ENCODE data around the gene STYX. TPM values are rescaled to one million over a fixed set of nuclear protein-coding genes. Genes with fewer than 3 reads are reported as not detected.

STYX gene
- total RNA-seq, 1 donor from 2014 or later, result 24.3 TPM

- intact Hi-C loops (cut with micrococcal nuclease), result no loop called here
Measured at GRCh38 chr14:52783206-52783605, 53.2 kb downstream of the STYX start.

- intact Hi-C loops (cut with micrococcal nuclease), result no loop called here
Measured at GRCh38 chr14:52786887-52787286, 56.9 kb downstream of the STYX start.

- intact Hi-C loops (cut with micrococcal nuclease), result no loop called here
Measured at GRCh38 chr14:52789118-52789517, 59.2 kb downstream of the STYX start.

DNA sequence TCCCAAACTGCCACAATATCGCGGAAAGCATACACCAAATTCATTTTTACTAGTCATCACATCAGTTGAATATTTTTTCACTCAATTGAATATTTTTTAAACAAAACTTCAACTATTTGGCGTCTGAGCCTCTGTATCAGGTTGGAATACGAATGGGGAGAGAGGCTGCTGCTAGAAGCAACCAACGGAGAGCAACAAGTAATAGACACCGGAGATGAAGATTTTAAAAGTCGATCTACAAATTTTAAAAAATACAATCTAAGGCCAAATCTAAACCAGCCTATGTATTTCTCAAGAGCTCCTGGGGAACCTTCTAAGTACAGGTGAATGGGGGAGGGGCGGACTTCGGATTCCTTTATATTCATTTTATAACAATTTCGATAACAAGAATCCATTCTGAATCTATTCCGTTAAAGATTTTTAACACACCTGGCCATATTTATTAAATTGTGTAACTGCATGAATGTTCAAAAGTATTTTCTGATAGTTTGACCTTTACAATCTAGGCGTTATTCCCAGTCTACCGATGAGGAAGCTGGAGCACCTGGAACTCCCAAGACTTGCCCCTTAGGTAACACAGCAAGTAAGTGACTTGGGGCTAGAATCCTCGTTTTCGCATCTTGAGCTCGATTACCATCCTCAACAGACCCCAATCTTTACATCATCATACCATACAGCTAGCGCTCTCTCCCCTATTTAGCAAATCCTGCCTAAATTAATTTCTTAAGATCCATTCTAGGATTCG is 60.2 kb downstream of the STYX start:
- intact Hi-C loops (cut with micrococcal nuclease), result loop anchor here (2.0 to 10.0 kb wide), 4 partner anchors 319 to 1545 kb away; partner anchors contain the start of genes RTRAF and TMX1

GRCh38 chr14:52790756-52791222 is 60.8 kb downstream of the STYX start:
- intact Hi-C loops (cut with micrococcal nuclease), result loop anchor here (1.0 to 10.0 kb wide), 12 partner anchors 48 to 1606 kb away; partner anchors contain the start of genes DDHD1, FRMD6, GPR137C and PSMC6

- intact Hi-C loops (cut with micrococcal nuclease), result loop anchor here (1.0 to 10.0 kb wide), 13 partner anchors 49 to 1605 kb away; partner anchors contain the start of genes DDHD1, FRMD6, GPR137C and PSMC6
Measured at GRCh38 chr14:52791223-52792096, 61.5 kb downstream of the STYX start, which contains the start of gene GNPNAT1. Gene GNPNAT1 (minus strand): TSS chr14:52791607. CDS start chr14:52784650, 6,957 bp downstream.

DNA sequence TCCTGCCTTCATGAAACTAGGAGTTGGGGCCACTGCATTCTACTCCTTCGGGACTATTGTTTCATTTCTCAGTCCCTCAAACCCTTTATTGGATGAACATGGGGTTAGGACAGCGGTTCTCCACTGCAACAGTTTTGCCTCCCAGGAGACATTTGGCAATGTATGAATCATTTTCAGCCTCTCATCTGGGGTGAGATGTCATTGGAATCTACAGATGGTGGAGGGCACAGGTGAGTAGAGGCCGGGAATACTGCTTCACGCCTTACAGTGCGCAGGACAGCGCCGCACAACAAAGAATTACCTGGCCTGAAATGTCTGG is 62.1 kb downstream of the STYX start:
- intact Hi-C loops (cut with micrococcal nuclease), result loop anchor here (2.0 to 10.0 kb wide), 3 partner anchors 127 to 1547 kb away; partner anchors contain the start of gene TMX1

DNA sequence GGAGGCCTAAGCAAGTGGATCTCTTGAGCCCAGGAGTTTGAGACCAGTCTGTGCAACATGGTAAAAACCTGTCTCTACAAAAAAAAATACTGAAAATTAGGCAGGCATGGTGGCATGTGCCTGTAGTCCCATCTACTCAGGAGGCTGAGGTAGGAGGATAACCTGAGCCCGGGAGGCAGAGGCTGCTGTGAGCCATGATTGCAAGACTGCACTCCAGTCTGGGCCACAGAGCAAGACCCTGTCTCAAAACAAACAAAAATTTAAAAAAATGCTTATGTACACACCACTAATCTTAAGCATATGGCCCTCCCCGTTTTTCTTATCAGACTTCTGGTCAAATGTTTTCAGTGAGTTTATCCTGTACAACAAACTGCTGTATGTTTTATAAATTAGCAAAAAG is 63.1 kb downstream of the STYX start:
- intact Hi-C loops (cut with micrococcal nuclease), result loop anchor here (2.0 to 10.0 kb wide), 3 partner anchors 126 to 1548 kb away; partner anchors contain the start of gene TMX1

DNA sequence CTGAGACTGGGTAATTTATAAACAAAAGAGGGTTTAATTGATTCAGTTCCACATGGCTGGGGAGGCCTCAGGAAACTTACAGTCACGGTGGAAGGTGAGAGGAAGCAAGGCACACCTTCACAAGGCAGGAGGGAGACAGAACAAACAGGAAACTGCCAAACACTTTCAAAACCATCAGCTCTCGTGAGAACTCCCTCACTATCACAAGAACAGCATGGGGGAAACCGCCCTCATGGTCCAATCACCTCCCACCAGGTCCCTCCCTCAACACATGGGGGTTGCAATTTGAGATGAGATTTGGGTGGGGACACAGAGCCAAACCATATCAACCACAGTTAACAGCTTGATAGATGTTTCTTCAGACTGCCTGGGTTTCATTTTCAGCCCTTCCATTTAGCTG is 67.7 kb downstream of the STYX start:
- intact Hi-C loops (cut with micrococcal nuclease), result loop anchor here (10.0 kb wide), 1 partner anchor 1553 kb away; the partner anchor contains the start of gene TMX1

DNA sequence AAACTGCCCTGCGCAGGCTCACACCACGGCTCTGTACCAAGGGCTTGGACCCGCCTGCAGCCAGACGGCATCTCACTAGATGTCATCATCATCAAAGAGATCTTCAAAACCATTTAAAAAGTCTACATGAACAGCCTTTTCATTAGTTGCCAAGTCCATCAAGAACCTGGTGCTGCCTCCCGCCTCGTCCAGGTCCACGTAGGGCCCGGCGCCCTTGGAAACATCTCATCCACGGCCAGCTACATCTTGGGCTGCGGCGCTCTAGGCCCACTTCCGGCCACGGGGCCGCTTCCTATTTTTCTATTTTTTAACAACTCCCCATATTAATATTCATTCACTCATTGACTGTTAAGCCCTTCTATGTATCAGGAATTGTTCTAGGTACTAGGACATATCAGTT is 68.9 kb downstream of the STYX start:
- intact Hi-C loops (cut with micrococcal nuclease), result loop anchor here (10.0 kb wide), 1 partner anchor 1554 kb away; the partner anchor contains the start of gene TMX1

- intact Hi-C loops (cut with micrococcal nuclease), result no loop called here
Measured at GRCh38 chr14:52801014-52801712, 71.2 kb downstream of the STYX start.

DNA sequence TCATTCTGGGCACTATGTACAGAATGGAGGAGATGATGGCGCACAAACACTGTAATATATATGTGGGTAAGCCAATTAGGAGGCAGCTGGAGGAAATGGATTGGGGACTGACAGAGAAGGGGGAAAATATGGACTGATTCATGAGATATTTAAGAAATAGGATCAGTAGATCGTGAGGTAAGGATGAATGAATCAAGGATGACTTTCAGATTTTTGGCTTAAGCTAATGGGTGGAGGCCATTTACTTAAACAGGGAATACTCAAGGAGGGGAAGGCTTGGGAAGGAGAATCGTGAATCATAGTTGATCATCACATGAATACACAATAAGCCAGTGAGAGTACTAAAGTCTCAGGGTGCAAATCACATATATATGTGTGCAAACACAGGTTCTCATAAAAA is 72.6 kb downstream of the STYX start:
- intact Hi-C loops (cut with micrococcal nuclease), result no loop called here

DNA sequence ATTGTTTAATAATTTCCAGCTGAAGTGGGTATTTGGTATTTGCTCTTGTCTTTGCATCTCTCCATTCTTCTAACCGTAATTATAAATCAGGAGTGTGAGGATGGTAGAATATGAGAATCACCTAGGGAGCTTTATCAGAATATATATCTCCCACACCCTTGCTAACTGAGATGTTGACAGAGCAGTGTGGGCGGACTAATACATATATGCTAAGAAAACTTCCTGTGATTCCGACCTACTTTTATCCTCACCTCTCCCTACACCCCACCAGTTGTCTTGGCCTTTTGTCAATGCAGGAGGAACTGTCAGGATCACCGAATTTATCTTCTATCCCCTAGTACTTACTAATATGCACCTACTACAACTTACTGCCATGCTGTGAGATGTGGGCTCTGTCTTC is 76.1 kb downstream of the STYX start:
- intact Hi-C loops (cut with micrococcal nuclease), result no loop called here

GRCh38 chr14:52808101-52808500 is 78.1 kb downstream of the STYX start:
- intact Hi-C loops (cut with micrococcal nuclease), result no loop called here

- intact Hi-C loops (cut with micrococcal nuclease), result loop anchor here (2.0 to 10.0 kb wide), 3 partner anchors 97 to 1355 kb away; no protein-coding TSS in a partner anchor
Measured at GRCh38 chr14:52821805-52822250, 91.9 kb downstream of the STYX start.

DNA sequence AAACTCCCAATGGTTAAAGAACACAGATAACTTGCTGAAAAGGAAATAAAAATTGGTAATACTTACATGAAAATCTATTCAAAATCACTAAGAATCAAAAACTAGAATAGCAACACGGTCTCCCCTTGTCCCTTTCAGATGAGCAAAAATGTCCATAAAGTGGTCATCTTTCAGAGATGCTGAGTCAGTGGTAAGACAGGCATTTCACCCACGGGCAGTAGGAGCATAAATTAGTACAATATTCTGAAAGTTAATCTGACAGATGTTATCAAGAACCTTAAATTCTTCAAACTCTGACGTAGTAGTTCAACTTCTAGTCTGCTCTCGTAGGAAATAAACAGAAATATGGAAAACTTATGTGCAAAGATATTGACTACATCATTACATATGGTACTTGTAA is 94.5 kb downstream of the STYX start:
- intact Hi-C loops (cut with micrococcal nuclease), result loop anchor here (5.0 to 10.0 kb wide), 2 partner anchors 360 to 1353 kb away; no protein-coding TSS in a partner anchor

Other genes with a start within 250 kb of the STYX start
- gene TXNDC16, start 177.7 kb upstream of the STYX start, total RNA-seq, result 9.5 and 10.2 TPM in 2 replicates
- gene GPR137C, start 177.3 kb upstream of the STYX start, total RNA-seq, result 0.32 and 0.47 TPM in 2 replicates
- 157 and 162 TPM in 2 replicates for gene ERO1A, start 34.6 kb upstream of the STYX start, total RNA-seq
- 96.6 and 99.0 TPM in 2 replicates for gene PSMC6, start 23.0 kb upstream of the STYX start, total RNA-seq
- gene GNPNAT1, start 61.4 kb downstream of the STYX start, total RNA-seq, result 14.0 TPM in 2 replicates
- gene FERMT2, start 220.9 kb downstream of the STYX start, total RNA-seq, result 1.4 and 1.6 TPM in 2 replicates

Data from T-helper 1 cell treated with Interleukin-12 subunit alpha and Interleukin-12 subunit beta and Interleukin-4 antibody, amounts not matched to agents 30 ng/mL and 1 ng/mL, for 36 hours (primary cell).